ENCODE data around the gene C12orf60.

The C12orf60 gene

GRCh38 chr12:14776236-14776961 lies 27.1 kb upstream of the C12orf60 start:
- no peak for DNase-seq (ENCODE audit: low read depth, low spot score)

GRCh38 chr12:14777271-14777670 lies 26.2 kb upstream of the C12orf60 start:
- DNase-seq (ENCODE audit: low read depth, low spot score), result no peak

GRCh38 chr12:14779834-14780233 lies 23.6 kb upstream of the C12orf60 start:
- no peak for DNase-seq (ENCODE audit: low read depth, low spot score)

- DNase-seq (ENCODE audit: low read depth, low spot score), result no peak
These were observed 22.6 kb upstream of the C12orf60 start for GRCh38 chr12:14780859-14781258.

- no peak for DNase-seq (ENCODE audit: low read depth, low spot score)
These were observed 21.9 kb upstream of the C12orf60 start for GRCh38 chr12:14781563-14781962.

- no peak for DNase-seq (ENCODE audit: low read depth, low spot score)
These were observed 20.7 kb upstream of the C12orf60 start for GRCh38 chr12:14782756-14783155.

- DNase-seq (ENCODE audit: low read depth, low spot score), result no peak
These were observed 19.0 kb upstream of the C12orf60 start for GRCh38 chr12:14784471-14784870.

- DNase-seq (ENCODE audit: low read depth, low spot score), result no peak
These were observed 17.9 kb upstream of the C12orf60 start for GRCh38 chr12:14785568-14785967.

GRCh38 chr12:14795028-14795448 lies 8.4 kb upstream of the C12orf60 start:
- no peak for DNase-seq (ENCODE audit: low read depth, low spot score)

GRCh38 chr12:14802247-14802646 lies 1.2 kb upstream of the C12orf60 start:
- no peak for DNase-seq (ENCODE audit: low read depth, low spot score)

- no peak for DNase-seq (ENCODE audit: low read depth, low spot score)
These were observed 804 bp upstream of the C12orf60 start for GRCh38 chr12:14802721-14803010.

- no peak for DNase-seq (ENCODE audit: low read depth, low spot score)
These were observed 325 bp downstream of the C12orf60 start for GRCh38 chr12:14803830-14804160.

GRCh38 chr12:14810167-14810952 lies 6.9 kb downstream of the C12orf60 start:
- no peak for DNase-seq (ENCODE audit: low read depth, low spot score)

- DNase-seq (ENCODE audit: low read depth, low spot score), result no peak
These were observed 7.5 kb downstream of the C12orf60 start for GRCh38 chr12:14810953-14811483.

- DNase-seq (ENCODE audit: low read depth, low spot score), result no peak
These were observed 8.0 kb downstream of the C12orf60 start for GRCh38 chr12:14811486-14811885.

GRCh38 chr12:14814014-14814413 lies 10.5 kb downstream of the C12orf60 start, which contains the start of gene SMCO3:
SMCO3 (minus strand) TSS chr12:14814182; CDS start chr12:14806680, 7,502 bp downstream.
- DNase-seq (ENCODE audit: low read depth, low spot score), result no peak

GRCh38 chr12:14824012-14824634 lies 20.7 kb downstream of the C12orf60 start:
- DNase-seq (ENCODE audit: low read depth, low spot score), result no peak

- no peak for DNase-seq (ENCODE audit: low read depth, low spot score)
These were observed 21.8 kb downstream of the C12orf60 start for GRCh38 chr12:14825256-14825655.

- no peak for DNase-seq (ENCODE audit: low read depth, low spot score)
These were observed 23.0 kb downstream of the C12orf60 start for GRCh38 chr12:14826491-14826890.

- no peak for DNase-seq (ENCODE audit: low read depth, low spot score)
These were observed 23.6 kb downstream of the C12orf60 start for GRCh38 chr12:14827043-14827442.

- peak; percentile 35 for DNase-seq (ENCODE audit: low read depth, low spot score)
These were observed 25.4 kb downstream of the C12orf60 start for GRCh38 chr12:14828892-14829291.

- DNase-seq (ENCODE audit: low read depth, low spot score), result no peak
These were observed 29.9 kb downstream of the C12orf60 start for GRCh38 chr12:14833336-14833735.

GRCh38 chr12:14833952-14834351 lies 30.5 kb downstream of the C12orf60 start:
- DNase-seq (ENCODE audit: low read depth, low spot score), result no peak
